ENCODE results near the gene ALKBH8. TPM values are rescaled to one million over a fixed set of nuclear protein-coding genes. Genes with fewer than 3 reads are reported as not detected.
A peak's percentile ranks its signal among the peaks of the same experiment; 100 is the strongest.

The ALKBH8 gene
- total RNA-seq, 1 donor from 2014 or later, result 12.4 TPM

- FAIRE-seq (no peak), DNase-seq (ENCODE audit: low read depth) (peak; percentile 91)
- H3K27me3 ChIP-seq (ENCODE audit: control insufficient read depth, insufficient read depth, low read length), result no peaks in the 10 kb centered on the region
- no peaks in the 10 kb centered on the region for H3K36me3 ChIP-seq (ENCODE audit: control insufficient read depth, insufficient read depth, low read length)
- no peak for TF ChIP-seq CTCF (IDR thresholded peaks at IDR 0.05; ENCODE audit: insufficient read depth, low read length, severe bottlenecking)
- H3K4me3 ChIP-seq (ENCODE audit: low read depth, low read length), result no peak overlapping the region
Observed at GRCh38 chr11:107493117-107493516, 72.4 kb downstream of the ALKBH8 start.

GRCh38 chr11:107490836-107491235 lies 74.7 kb downstream of the ALKBH8 start:
- Histone ChIP-seq H3K27me3 (ENCODE audit: control insufficient read depth, insufficient read depth, low read length) (no peaks in the 10 kb centered on the region), H3K36me3 (ENCODE audit: control insufficient read depth, insufficient read depth, low read length) (no peaks in the 10 kb centered on the region), H3K4me3 (ENCODE audit: low read depth, low read length) (no peak overlapping the region)
- no peak for DNase-seq (ENCODE audit: low read depth)
- no peak for FAIRE-seq
- TF ChIP-seq CTCF (IDR thresholded peaks at IDR 0.05; ENCODE audit: insufficient read depth, low read length, severe bottlenecking), result no peak

- no peaks in the 10 kb centered on the region for H3K27me3 ChIP-seq (ENCODE audit: control insufficient read depth, insufficient read depth, low read length)
- no peaks in the 10 kb centered on the region for H3K36me3 ChIP-seq (ENCODE audit: control insufficient read depth, insufficient read depth, low read length)
- DNase-seq (ENCODE audit: low read depth), result no peak
- TF ChIP-seq CTCF (IDR thresholded peaks at IDR 0.05; ENCODE audit: insufficient read depth, low read length, severe bottlenecking), result no peak
- H3K4me3 ChIP-seq (ENCODE audit: low read depth, low read length), result no peak overlapping the region
- FAIRE-seq, result no peak
Observed at GRCh38 chr11:107482234-107482633, 83.3 kb downstream of the ALKBH8 start.

GRCh38 chr11:107478922-107479321 lies 86.6 kb downstream of the ALKBH8 start:
- Histone ChIP-seq H3K4me3 (ENCODE audit: low read depth, low read length) (no peak overlapping the region), H3K36me3 (ENCODE audit: control insufficient read depth, insufficient read depth, low read length) (no peaks in the 10 kb centered on the region), H3K27me3 (ENCODE audit: control insufficient read depth, insufficient read depth, low read length) (no peaks in the 10 kb centered on the region)
- DNase-seq (ENCODE audit: low read depth), result no peak
- no peak for FAIRE-seq
- TF ChIP-seq CTCF (IDR thresholded peaks at IDR 0.05; ENCODE audit: insufficient read depth, low read length, severe bottlenecking), result no peak

GRCh38 chr11:107477820-107478219 lies 87.7 kb downstream of the ALKBH8 start:
- H3K4me3 ChIP-seq (ENCODE audit: low read depth, low read length), result no peak overlapping the region
- FAIRE-seq, result no peak
- TF ChIP-seq CTCF (IDR thresholded peaks at IDR 0.05; ENCODE audit: insufficient read depth, low read length, severe bottlenecking), result no peak
- no peaks in the 10 kb centered on the region for H3K36me3 ChIP-seq (ENCODE audit: control insufficient read depth, insufficient read depth, low read length)
- H3K27me3 ChIP-seq (ENCODE audit: control insufficient read depth, insufficient read depth, low read length), result no peaks in the 10 kb centered on the region
- no peak for DNase-seq (ENCODE audit: low read depth)

- no peak for TF ChIP-seq CTCF (IDR thresholded peaks at IDR 0.05; ENCODE audit: insufficient read depth, low read length, severe bottlenecking)
Observed at GRCh38 chr11:107473792-107474191, 91.7 kb downstream of the ALKBH8 start.

More at GRCh38 chr11:107473792-107474191, 91.7 kb downstream of the ALKBH8 start:
- Histone ChIP-seq H3K4me3 (ENCODE audit: low read depth, low read length) (no peak overlapping the region), H3K27me3 (ENCODE audit: control insufficient read depth, insufficient read depth, low read length) (no peaks in the 10 kb centered on the region), H3K36me3 (ENCODE audit: control insufficient read depth, insufficient read depth, low read length) (no peaks in the 10 kb centered on the region)
- FAIRE-seq, result no peak
- DNase-seq (ENCODE audit: low read depth), result no peak
